Stimulated activated CD8-positive, alpha-beta memory T cell treated with anti-CD3 and anti-CD28 coated beads, Interleukin-12 subunit alpha, Interleukin-12 subunit beta, amount 100 ng/mL, for 24 hours (primary cell): ENCODE results near the gene ADCY3.

ENCODE experiments used
- DNase-seq: peaks from one replicate; pipeline ENCODE4 v3.0.0-alpha.2; 2020; ENCODE audit errors: extremely low read depth

The ADCY3 gene

DNA sequence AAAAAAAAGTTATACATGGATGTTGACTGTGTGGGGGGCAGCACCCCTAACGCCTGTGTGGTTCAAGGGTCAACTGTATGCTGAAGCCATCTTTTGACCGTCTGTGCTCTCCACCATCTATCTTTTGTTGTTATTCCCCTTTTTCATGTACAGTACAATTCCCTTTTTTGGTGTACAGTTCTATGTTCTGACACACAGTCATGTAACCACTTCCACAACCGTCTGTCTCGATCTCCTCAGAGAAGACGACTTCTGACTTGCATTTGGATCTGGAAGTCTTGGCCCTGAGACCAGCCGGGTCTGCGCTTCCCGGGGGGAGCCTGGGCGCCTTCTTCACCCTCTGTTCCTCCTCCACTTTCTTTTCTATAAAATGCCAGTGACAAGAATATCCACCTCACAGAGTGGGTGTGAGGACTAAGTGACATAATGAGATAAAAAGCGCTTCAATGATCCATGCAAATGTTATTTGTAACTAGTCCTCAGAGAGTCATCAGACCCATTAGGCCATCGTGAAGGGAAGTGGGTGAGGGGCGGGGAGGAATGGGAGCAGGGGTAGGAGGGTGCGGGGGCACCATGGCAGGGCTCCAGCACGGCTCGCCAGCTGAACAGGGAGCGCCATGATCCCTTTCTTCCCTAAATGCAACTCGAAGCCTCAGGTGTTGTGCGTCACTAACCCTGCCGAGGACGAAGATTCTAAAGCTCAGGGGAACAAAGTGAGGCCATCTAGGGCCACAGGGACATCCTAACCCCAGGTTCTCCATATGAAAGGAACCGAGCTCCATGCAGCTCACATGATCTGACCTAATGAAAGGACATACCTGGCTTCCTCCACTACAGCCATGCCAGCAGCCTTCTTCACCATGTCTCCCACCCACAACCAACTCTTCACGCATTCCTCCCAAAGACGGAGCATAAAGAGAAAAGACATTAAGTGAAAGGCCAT lies 16.6 kb downstream of the ADCY3 start:
- no peak for DNase-seq

DNA sequence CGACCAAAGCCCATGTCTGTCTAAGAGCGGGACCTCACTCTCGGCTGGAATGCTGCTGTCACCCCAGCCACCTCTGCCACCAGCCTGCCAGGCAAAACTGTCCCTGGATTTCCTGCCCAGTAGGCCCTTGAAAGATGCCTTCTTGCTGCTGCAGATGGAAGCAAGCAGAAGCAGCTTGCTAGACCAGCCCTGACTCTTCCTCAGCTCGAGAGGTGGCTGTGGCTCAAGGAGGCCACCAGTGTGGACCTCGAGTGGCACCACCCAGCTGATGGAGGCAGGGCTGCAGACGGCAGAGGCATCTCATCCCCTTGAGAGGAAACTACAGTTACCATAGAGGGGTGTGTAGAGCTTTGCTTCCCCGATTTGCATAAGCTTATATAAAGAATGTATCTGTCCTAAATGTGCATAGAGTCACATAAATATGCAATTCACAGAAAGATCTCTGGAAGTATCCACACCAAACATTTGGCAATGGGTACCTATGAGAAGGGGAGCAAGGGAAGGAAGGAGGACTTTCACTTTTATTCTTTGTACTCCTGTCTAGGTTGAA lies 20.6 kb downstream of the ADCY3 start:
- DNase-seq, result no peak

GRCh38 chr2:24898122-24899109 lies 21.6 kb downstream of the ADCY3 start:
- DNase-seq, result no peak

DNA sequence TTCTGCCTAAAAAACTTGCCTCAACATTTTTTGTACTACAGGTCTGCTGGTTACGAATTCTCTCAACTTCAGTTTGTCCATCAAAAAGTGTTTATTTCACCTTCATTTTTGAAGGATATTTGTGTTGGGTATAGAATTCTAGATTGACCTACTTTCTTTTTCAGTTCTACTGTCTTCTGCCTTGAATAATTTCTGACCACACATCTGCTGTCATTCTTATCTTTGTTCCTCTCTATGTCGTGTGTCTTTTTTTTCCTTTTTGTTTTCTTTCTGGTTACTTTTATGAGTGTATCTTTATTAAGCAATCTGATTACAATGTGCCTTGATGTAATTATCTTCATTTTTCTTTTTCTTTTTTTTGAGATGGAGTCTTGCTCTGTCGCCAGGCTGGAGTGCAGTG lies 25.3 kb downstream of the ADCY3 start:
- no peak for DNase-seq

DNA sequence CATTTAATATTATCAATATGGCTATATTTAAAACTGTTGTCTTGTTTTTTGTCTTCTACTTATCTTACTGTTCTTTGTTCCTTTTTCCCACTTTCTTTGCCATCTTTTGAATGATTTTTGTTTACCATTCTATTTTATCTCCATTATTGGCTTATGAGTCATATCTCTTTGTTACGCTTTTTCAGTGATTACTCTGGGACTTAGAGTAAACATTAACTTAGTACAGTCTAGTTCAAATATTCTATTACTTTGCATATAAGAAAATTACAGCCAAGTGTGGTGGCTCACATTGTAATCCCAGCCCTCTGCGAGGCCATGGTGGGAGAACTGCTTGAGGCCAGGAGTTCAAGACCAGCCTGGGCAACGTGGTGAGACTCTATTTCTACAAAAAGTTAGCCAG lies 26.1 kb downstream of the ADCY3 start:
- DNase-seq, result no peak

GRCh38 chr2:24892928-24893327 lies 27.1 kb downstream of the ADCY3 start:
- DNase-seq, result no peak

DNA sequence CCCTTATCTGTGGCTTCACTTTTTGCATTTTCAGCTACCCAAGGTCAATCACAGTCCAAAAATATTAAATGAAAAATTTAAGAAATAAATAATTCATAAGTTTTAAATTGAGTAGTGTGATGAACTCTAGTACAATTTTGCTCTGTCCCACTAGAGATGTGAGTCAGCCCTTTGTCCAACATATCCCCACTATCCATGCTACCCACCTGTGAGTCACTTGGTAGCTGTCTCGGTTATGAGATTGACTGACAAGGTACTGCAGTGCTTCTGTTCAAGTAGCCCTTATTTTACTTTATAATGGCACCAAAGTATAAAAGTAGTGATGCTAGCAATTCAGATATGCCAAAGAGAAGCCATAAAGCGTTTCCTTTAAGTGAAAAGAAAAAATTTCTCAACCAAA lies 28.8 kb downstream of the ADCY3 start:
- DNase-seq, result no peak

- DNase-seq, result no peak
Measured at GRCh38 chr2:24889221-24889620, 30.8 kb downstream of the ADCY3 start.

DNA sequence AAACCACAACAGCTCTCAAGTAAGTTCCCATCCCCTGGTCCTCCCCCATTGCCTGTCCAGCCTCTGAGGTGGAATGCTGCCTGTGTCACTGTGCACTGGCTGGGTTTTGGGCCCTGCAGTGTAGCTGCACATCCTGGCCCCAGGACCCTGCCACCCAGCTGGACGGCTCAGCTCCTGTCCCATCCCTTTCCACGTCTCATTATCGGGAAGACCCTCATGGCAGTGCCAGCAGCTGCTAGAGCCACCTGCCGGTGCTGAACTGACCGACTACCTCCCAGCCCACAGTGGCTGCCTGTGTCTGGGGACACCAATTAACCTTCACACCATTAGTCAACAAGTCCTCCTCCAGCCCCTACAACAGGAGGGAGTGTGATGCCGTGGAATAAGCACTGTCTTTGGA lies 31.9 kb downstream of the ADCY3 start:
- DNase-seq, result no peak

- no peak for DNase-seq
Measured at GRCh38 chr2:24887307-24887874, 32.6 kb downstream of the ADCY3 start.

DNA sequence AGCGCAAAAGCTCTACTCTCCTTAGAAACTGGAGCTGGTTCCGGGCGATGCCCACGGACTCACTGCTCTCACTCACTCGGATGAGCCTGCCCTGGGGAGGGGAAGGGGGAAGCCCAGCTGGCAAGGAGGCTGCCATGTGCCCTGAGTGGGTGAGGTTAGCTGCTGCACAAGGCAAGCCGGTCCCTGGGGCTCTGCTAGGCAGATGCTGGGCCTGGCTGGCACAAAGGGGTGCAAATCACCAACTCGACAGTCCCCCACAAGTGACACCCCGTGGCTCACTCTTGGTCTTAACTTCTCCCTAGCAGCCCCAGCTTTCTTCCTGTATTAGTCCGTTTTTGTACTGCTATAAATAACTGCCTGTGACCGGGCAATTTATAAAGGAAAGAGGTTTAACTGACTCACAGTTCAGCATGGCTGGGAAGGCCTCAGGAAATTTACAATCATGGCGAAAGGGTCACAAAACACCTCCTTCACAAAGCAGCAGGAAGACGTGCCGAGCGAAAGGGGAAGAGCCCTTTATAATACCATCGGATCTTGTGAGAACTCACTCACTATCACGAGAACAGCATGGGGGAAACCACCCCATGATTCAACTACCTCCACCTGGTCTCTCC lies 33.2 kb downstream of the ADCY3 start:
- no peak for DNase-seq

- no peak for DNase-seq
Measured at GRCh38 chr2:24886126-24886501, 33.9 kb downstream of the ADCY3 start.

DNA sequence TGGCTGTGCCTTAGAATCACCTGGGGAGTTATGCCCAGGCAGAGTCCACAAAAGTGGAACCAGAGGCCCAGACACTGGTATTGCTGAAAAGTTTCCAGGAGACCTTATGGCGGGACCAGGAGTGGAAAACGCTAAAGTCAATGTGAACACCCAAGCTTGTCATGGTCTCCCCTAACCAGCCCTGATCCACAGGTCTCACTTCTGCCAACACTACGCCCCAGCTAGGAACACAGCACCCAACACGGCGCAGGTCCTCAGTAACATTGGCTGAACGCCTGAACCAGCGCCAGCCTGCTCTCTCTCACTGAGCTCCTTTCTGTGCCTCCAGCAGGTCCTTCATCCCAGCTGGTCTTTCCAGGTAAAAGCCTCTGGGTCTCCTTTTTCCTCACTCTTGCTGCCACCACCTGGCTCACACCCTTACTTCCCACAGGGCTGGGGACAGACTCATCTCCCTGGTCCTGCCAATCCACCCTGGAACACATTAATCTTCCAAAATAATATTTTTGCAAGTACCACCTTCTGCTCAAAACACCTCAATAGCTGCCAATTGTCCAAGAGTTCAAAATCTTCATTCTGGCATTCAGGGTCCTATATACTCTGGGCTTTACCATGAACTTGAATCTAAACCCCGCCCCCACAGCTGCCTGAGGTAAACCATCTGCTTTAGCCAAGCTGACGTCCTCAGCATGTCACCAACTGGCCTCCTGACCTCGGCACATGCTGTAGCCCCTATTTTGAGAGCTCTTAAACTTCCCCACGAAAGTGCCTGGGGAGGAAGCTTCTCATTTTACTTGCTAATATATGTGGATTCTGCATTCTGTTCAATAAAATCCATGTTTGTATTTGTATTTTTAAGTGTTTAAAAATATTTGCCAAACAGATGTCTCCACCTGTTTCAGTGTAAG lies 34.6 kb downstream of the ADCY3 start:
- no peak for DNase-seq

DNA sequence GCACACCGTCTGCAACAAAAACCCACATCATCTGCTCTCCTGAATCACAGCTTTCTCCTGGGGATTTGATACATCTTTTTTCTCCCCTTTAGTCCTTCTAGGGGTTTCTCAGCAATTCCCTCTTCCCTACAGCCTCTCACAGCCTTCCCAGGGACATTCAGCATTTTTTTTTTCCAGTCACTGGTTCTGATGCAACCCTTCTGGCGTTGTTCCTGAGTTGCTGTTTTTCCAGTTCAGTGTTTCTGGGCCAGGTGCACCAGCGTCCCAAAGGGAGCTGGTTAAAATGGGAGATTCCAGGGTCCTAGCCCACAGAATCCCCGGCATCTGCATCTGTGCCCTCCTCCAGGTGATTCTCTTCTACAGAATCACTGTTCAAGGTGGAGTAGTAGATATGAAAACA lies 36.1 kb downstream of the ADCY3 start:
- no peak for DNase-seq

- DNase-seq, result no peak
Measured at GRCh38 chr2:24881623-24882022, 38.4 kb downstream of the ADCY3 start.

- no peak for DNase-seq
Measured at GRCh38 chr2:24881158-24881557, 38.9 kb downstream of the ADCY3 start.

GRCh38 chr2:24878341-24878740 lies 41.7 kb downstream of the ADCY3 start:
- no peak for DNase-seq

DNA sequence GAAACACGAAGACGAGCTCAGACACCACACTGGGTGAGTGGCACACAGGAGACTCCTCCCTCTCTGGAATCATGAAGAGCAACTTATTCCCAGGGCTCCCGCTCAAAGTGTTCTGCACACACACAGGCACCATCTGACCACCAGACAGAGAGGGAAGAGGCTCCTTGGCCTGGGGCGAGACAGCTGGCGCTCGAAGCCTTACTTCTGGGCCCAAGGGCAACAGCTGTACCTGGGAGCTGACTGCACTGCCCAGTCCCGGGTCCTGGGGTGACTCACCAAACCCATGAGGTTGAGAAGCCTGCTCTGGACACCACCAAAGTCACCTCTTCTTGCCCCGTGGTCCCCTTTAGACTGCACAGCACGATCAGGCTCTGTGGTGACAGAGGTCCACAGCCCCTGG lies 42.4 kb downstream of the ADCY3 start:
- no peak for DNase-seq

DNA sequence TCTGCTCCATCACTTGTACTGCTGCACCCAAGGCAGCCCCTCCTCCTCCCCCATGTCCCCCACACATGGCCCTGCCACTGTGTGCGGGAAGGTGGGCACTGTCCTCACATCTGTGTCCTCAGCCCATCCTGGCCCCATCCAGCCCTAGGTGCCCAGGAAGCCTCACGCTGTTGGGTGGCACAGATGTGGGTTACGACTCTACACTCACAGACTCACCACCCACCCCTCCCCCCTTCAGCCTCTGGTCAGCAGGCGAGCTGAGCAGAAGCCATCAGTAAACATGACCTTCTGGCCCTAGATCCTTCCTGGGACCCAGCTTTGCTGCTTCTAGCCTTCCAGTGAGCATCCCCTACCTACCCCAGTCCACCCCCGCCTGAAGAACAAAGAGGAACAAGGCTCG lies 43.0 kb downstream of the ADCY3 start:
- DNase-seq, result no peak

- DNase-seq, result no peak
Measured at GRCh38 chr2:24875901-24876300, 44.1 kb downstream of the ADCY3 start.

GRCh38 chr2:24875272-24875671 lies 44.8 kb downstream of the ADCY3 start:
- DNase-seq, result no peak
